Astrocyte (in vitro differentiated cells and primary cell): ENCODE measurements around the gene INHBE. TPM values are rescaled to one million over a fixed set of nuclear protein-coding genes. Genes with fewer than 3 reads are reported as not detected.

Experiments
- DNase-seq: peaks from one replicate; pipeline ENCODE4 v3.0.0-alpha.2; 2010; ENCODE audit warnings: low read depth
- FAIRE-seq: peaks from 2 replicates; lab custom pipeline; 2011; peaks lifted over from hg19 to GRCh38; lab: Jason Lieb, UNC
- H2AFZ ChIP-seq: 2 replicates; pipeline ENCODE4 v1.6.0; 2012; ENCODE audit warnings: low read depth, low read length, inconsistent platforms
- H3K27ac ChIP-seq: 2 replicates; pipeline ENCODE4 v1.5.1; 2011; ENCODE audit warnings: low read depth, low read length, inconsistent platforms
- H3K27me3 ChIP-seq: 2 replicates; pipeline ENCODE4 v1.6.0; 2011; ENCODE audit warnings: low read length, inconsistent platforms; ENCODE audit not compliant: insufficient read depth
- H3K36me3 ChIP-seq: 2 replicates; pipeline ENCODE4 v1.5.1; 2011; ENCODE audit warnings: low read length, inconsistent platforms; ENCODE audit not compliant: insufficient read depth
- H3K4me1 ChIP-seq: 2 replicates; pipeline ENCODE4 v1.5.1; 2011; ENCODE audit warnings: low read length, inconsistent platforms; ENCODE audit not compliant: insufficient read depth
- H3K4me2 ChIP-seq: 2 replicates; pipeline ENCODE4 v1.6.0; 2012; ENCODE audit warnings: low read length, inconsistent platforms
- H3K4me3 ChIP-seq: 2 replicates; pipeline ENCODE4 v1.5.1; 2011; ENCODE audit warnings: low read depth, mild to moderate bottlenecking, low read length, inconsistent platforms; ENCODE audit not compliant: insufficient read depth
- H3K79me2 ChIP-seq: 2 replicates; pipeline ENCODE4 v1.6.0; 2012; ENCODE audit warnings: mild to moderate bottlenecking, low read length, inconsistent platforms; ENCODE audit not compliant: insufficient read depth
- H3K9ac ChIP-seq: 2 replicates; pipeline ENCODE4 v1.6.0; 2012; ENCODE audit warnings: mild to moderate bottlenecking, low read length, inconsistent platforms
- H3K9me3 ChIP-seq: 2 replicates; pipeline ENCODE4 v1.5.1; 2012; ENCODE audit warnings: low read depth, mild to moderate bottlenecking, low read length, inconsistent platforms; ENCODE audit not compliant: insufficient read depth
- H4K20me1 ChIP-seq: 2 replicates; pipeline ENCODE4 v1.6.0; 2012; ENCODE audit warnings: low read length, inconsistent platforms; ENCODE audit not compliant: insufficient read depth
- H3K27ac Mint-ChIP-seq: one replicate; pipeline ENCODE4 v1.8.0; 2021; ENCODE audit warnings: mild to moderate bottlenecking, mixed read lengths; ENCODE audit not compliant: unreplicated experiment
- H3K27me3 Mint-ChIP-seq: one replicate; pipeline ENCODE4 v1.8.0; 2021; ENCODE audit warnings: low read depth, mixed read lengths; ENCODE audit not compliant: unreplicated experiment
- H3K36me3 Mint-ChIP-seq: one replicate; pipeline ENCODE4 v1.8.0; 2021; ENCODE audit warnings: low read depth, mixed read lengths; ENCODE audit not compliant: unreplicated experiment
- H3K4me1 Mint-ChIP-seq: one replicate; pipeline ENCODE4 v1.8.0; 2021; ENCODE audit warnings: low read depth, mixed read lengths; ENCODE audit not compliant: unreplicated experiment
- H3K4me3 Mint-ChIP-seq: one replicate; pipeline ENCODE4 v1.8.0; 2021; ENCODE audit warnings: mild to moderate bottlenecking, moderate library complexity, mixed read lengths; ENCODE audit not compliant: unreplicated experiment
- H3K9me3 Mint-ChIP-seq: one replicate; pipeline ENCODE4 v1.8.0; 2021; ENCODE audit warnings: mild to moderate bottlenecking, mixed read lengths; ENCODE audit not compliant: unreplicated experiment
- EZH2 ChIP-seq: IDR thresholded peaks from 2 replicates; pipeline ENCODE4 v1.6.1; 2012; ENCODE audit warnings: mild to moderate bottlenecking, low read length, inconsistent platforms; ENCODE audit not compliant: insufficient read depth
- total RNA-seq: library from RNA; stranded (reverse); gene quantifications from 2 replicates; pipeline ENCODE4 v1.2.1, GENCODE V29; 2021
- TF ChIP-seq, protein P1 (sequence below): IDR thresholded peaks from 2 replicates; pipeline ENCODE4 v1.5.1; 2011; ENCODE audit warnings: low read depth, mild to moderate bottlenecking, inconsistent platforms, low read length, moderate library complexity; ENCODE audit not compliant: insufficient read depth

Gene INHBE
- total RNA-seq, 1 donor from 2014 or later: 24.6 TPM

DNA sequence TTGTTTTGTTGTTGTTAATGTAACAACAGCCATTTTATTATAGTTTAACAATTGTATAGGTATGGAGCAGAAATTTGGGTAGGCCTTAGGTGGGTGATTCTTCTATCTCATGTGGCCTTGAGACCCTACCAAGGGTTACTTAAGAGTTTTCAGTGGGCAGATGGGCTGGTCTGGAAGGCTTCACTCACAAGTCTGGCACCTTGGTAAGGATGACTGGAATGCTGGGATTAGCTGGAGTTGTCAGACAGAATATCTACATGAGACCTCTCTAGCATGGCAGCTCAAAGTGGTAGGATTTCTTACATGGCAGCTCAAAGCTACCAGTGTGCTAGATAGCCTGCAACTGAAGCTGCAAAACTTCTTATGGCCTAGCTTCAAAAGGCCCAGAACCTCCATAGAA, 30.6 kb downstream of the INHBE start:
- H3K27ac ChIP-seq: no peak overlapping the region
- no peak overlapping the region for H3K9ac ChIP-seq
- peaks cover 16% of the 10 kb centered on the region for H3K4me1 ChIP-seq
- no peaks in the 10 kb centered on the region for H3K9me3 ChIP-seq
- H3K4me2 ChIP-seq: no peak overlapping the region
- no peaks in the 10 kb centered on the region for H3K9me3 Mint-ChIP-seq
- peaks cover 3% of the 10 kb centered on the region for H3K27me3 Mint-ChIP-seq
- H3K4me1 Mint-ChIP-seq: peaks cover 23% of the 10 kb centered on the region
- H3K27ac Mint-ChIP-seq: peak overlapping the region; percentile 62
- H3K4me3 Mint-ChIP-seq: no peak overlapping the region
- no peak overlapping the region for H3K4me3 ChIP-seq
- peaks cover 29% of the 10 kb centered on the region for H3K79me2 ChIP-seq
- FAIRE-seq (no peak), DNase-seq (no peak)
- peaks cover 12% of the 10 kb centered on the region for H3K36me3 Mint-ChIP-seq
- H2AFZ ChIP-seq: no peak overlapping the region
- H4K20me1 ChIP-seq: peaks cover 20% of the 10 kb centered on the region
- TF ChIP-seq EZH2: no peak
- TF ChIP-seq, protein P1, sequence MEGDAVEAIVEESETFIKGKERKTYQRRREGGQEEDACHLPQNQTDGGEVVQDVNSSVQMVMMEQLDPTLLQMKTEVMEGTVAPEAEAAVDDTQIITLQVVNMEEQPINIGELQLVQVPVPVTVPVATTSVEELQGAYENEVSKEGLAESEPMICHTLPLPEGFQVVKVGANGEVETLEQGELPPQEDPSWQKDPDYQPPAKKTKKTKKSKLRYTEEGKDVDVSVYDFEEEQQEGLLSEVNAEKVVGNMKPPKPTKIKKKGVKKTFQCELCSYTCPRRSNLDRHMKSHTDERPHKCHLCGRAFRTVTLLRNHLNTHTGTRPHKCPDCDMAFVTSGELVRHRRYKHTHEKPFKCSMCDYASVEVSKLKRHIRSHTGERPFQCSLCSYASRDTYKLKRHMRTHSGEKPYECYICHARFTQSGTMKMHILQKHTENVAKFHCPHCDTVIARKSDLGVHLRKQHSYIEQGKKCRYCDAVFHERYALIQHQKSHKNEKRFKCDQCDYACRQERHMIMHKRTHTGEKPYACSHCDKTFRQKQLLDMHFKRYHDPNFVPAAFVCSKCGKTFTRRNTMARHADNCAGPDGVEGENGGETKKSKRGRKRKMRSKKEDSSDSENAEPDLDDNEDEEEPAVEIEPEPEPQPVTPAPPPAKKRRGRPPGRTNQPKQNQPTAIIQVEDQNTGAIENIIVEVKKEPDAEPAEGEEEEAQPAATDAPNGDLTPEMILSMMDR: no peak
- H3K36me3 ChIP-seq: peaks cover 12% of the 10 kb centered on the region
- peaks cover 6% of the 10 kb centered on the region for H3K27me3 ChIP-seq

DNA sequence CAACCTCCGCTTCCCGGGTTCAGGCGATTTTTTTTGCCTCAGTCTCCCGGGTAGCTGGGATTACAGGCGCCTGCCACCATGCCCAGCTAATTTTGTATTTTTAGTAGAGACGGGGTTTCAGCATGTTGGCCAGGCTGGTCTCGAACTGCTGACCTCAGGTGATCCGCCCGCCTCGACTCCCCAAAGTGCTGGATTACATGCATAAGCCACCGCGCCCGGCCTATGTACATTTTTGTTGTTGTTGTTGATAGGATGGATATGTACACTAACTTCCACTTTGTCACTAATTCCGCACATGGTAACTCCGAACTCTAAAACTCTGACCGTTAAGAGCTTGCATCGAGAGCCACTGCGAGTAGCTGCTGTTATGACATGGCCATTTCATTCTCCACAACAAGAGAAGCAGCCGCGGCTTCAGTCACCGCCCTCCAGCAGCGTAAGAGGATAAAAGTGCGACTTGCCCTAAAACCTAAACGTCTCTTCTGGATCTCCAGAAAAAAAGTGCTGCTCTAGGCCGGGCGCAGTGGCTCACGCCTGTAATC, 32.0 kb downstream of the INHBE start:
- no peaks in the 10 kb centered on the region for H3K9me3 Mint-ChIP-seq
- Histone ChIP-seq H3K27ac (no peak overlapping the region), H3K36me3 (peaks cover 23% of the 10 kb centered on the region), H3K4me1 (peaks cover 16% of the 10 kb centered on the region), H4K20me1 (peaks cover 29% of the 10 kb centered on the region), H3K9me3 (no peaks in the 10 kb centered on the region), H3K4me3 (no peak overlapping the region), H2AFZ (peak overlapping the region; percentile 71), H3K4me2 (peak overlapping the region; percentile 98), H3K9ac (no peak overlapping the region), H3K27me3 (no peaks in the 10 kb centered on the region), H3K79me2 (peaks cover 33% of the 10 kb centered on the region)
- H3K4me3 Mint-ChIP-seq: peak overlapping the region; percentile 93
- FAIRE-seq: no peak
- TF ChIP-seq EZH2: no peak
- TF ChIP-seq, protein P1: no peak
- H3K27ac Mint-ChIP-seq: no peak overlapping the region
- H3K27me3 Mint-ChIP-seq: no peaks in the 10 kb centered on the region
- peaks cover 23% of the 10 kb centered on the region for H3K4me1 Mint-ChIP-seq
- DNase-seq: no peak
- peaks cover 17% of the 10 kb centered on the region for H3K36me3 Mint-ChIP-seq
